Skeletal muscle tissue (tissue), 4 donors: ENCODE data around the gene PTP4A2. TPM values are rescaled to one million over a fixed set of nuclear protein-coding genes. Genes with fewer than 3 reads are reported as not detected.
"Not testable (repeated sequence)": the region's sequence is repeated elsewhere in the genome, so short reads cannot be mapped to it uniquely, and the experiment has no call there.

Experiments used
- H3K27ac ChIP-seq: one replicate; pipeline ENCODE4 v1.7.0; 2013; ENCODE audit warnings: mild to moderate bottlenecking, low read depth, low read length, inconsistent platforms
- H3K27me3 ChIP-seq, 3 donors: one replicate each; pipeline ENCODE4 v1.7.0; 2013; ENCODE audit warnings: low read length in 3 of 3; ENCODE audit not compliant: control insufficient read depth in 3 of 3, insufficient read depth in 3 of 3
- H3K36me3 ChIP-seq, 3 donors: one replicate each; pipeline ENCODE4 v1.7.0; 2013; ENCODE audit warnings: low read length in 3 of 3; ENCODE audit not compliant: control insufficient read depth in 3 of 3, insufficient read depth in 3 of 3
- H3K4me1 ChIP-seq, 3 donors: one replicate each; pipeline ENCODE4 v1.7.0; 2013; ENCODE audit warnings: low read length in 3 of 3, mild to moderate bottlenecking in 3 of 3; ENCODE audit not compliant: control insufficient read depth in 3 of 3, insufficient read depth in 3 of 3
- H3K4me3 ChIP-seq, 3 donors: one replicate each; pipeline ENCODE4 v1.7.0; 2013; ENCODE audit warnings: low read length in 3 of 3
- H3K9ac ChIP-seq, 3 donors: one replicate each; pipeline ENCODE4 v1.7.0; 2013; ENCODE audit warnings: low read length in 3 of 3, mild to moderate bottlenecking in 3 of 3, moderate library complexity in 2 of 3, low read depth in 1 of 3
- H3K9me3 ChIP-seq, 3 donors: one replicate each; pipeline ENCODE4 v1.7.0; 2013; ENCODE audit warnings: low read length in 3 of 3; ENCODE audit not compliant: control insufficient read depth in 3 of 3
- total RNA-seq: library from RNA; depleted of rRNA; stranded (reverse); fragments of >200 nt; gene quantifications from one replicate; pipeline ENCODE4 v1.2.3, GENCODE V29; 2014
- donor health status: Osteomylitis.

The PTP4A2 gene
- total RNA-seq, 1 donor from 2014 or later, result 457 TPM

- not testable (repeated sequence) for H3K27ac ChIP-seq, H3K4me3 ChIP-seq
- peaks cover 24 to 40% (median 33%) of the 10 kb centered on the region in 3 donors for H3K4me1 ChIP-seq
Measured at GRCh38 chr1:31925824-31926223, 12.3 kb downstream of the PTP4A2 start.

GRCh38 chr1:31924839-31925238 is 13.3 kb downstream of the PTP4A2 start:
- no peak overlapping the region for H3K4me3 ChIP-seq
- no peaks in the 10 kb centered on the region for H3K9me3 ChIP-seq
- peaks cover 23 to 34% (median 33%) of the 10 kb centered on the region in 3 donors for H3K4me1 ChIP-seq
- no peaks in the 10 kb centered on the region for H3K36me3 ChIP-seq
- H3K27me3 ChIP-seq, result no peaks in the 10 kb centered on the region
- H3K27ac ChIP-seq, result no peak overlapping the region
- peak overlapping the region in 1 of 3 donors; percentile 45 for H3K9ac ChIP-seq

More at GRCh38 chr1:31925824-31926223, 12.3 kb downstream of the PTP4A2 start:
- not testable (repeated sequence) for H3K36me3 ChIP-seq, H3K9me3 ChIP-seq, H3K27me3 ChIP-seq, H3K9ac ChIP-seq

- no peak overlapping the region for H3K27ac ChIP-seq
- H3K9me3 ChIP-seq, result no peaks in the 10 kb centered on the region
- H3K9ac ChIP-seq, result no peak overlapping the region
- H3K4me1 ChIP-seq, result peaks cover 23 to 31% (median 27%) of the 10 kb centered on the region in 3 donors
- H3K27me3 ChIP-seq, result no peaks in the 10 kb centered on the region
- no peak overlapping the region for H3K4me3 ChIP-seq
- H3K36me3 ChIP-seq, result no peaks in the 10 kb centered on the region
Measured at GRCh38 chr1:31923901-31924535, 14.2 kb downstream of the PTP4A2 start.

GRCh38 chr1:31920956-31921355 is 17.2 kb downstream of the PTP4A2 start:
- Histone ChIP-seq H3K9me3 (no peaks in the 10 kb centered on the region), H3K9ac (no peak overlapping the region), H3K27ac (no peak overlapping the region), H3K27me3 (no peaks in the 10 kb centered on the region), H3K36me3 (peaks cover 2 to 4% (median 3%) of the 10 kb centered on the region in 3 donors), H3K4me1 (peaks cover 15 to 16% (median 16%) of the 10 kb centered on the region in 3 donors), H3K4me3 (no peak overlapping the region)

GRCh38 chr1:31919591-31919990 is 18.6 kb downstream of the PTP4A2 start:
- Histone ChIP-seq H3K27me3 (no peaks in the 10 kb centered on the region), H3K27ac (no peak overlapping the region), H3K4me3 (no peak overlapping the region), H3K9me3 (no peaks in the 10 kb centered on the region), H3K36me3 (peaks cover 2 to 12% (median 9%) of the 10 kb centered on the region in 3 donors), H3K4me1 (peaks cover 9 to 15% (median 12%) of the 10 kb centered on the region in 3 donors), H3K9ac (no peak overlapping the region)

GRCh38 chr1:31915438-31915837 is 22.7 kb downstream of the PTP4A2 start:
- Histone ChIP-seq H3K27me3 (no peaks in the 10 kb centered on the region), H3K4me3 (no peak overlapping the region), H3K9me3 (no peaks in the 10 kb centered on the region), H3K9ac (no peak overlapping the region), H3K27ac (no peak overlapping the region), H3K36me3 (peaks cover 5 to 30% (median 22%) of the 10 kb centered on the region in 3 donors), H3K4me1 (peaks cover 7 to 11% (median 7%) of the 10 kb centered on the region in 3 donors)

GRCh38 chr1:31913968-31914367 is 24.2 kb downstream of the PTP4A2 start:
- no peaks in the 10 kb centered on the region for H3K9me3 ChIP-seq

GRCh38 chr1:31912839-31913239 is 25.3 kb downstream of the PTP4A2 start:
- Histone ChIP-seq H3K9ac (no peak overlapping the region), H3K36me3 (peaks cover 10 to 39% (median 36%) of the 10 kb centered on the region in 3 donors), H3K27ac (no peak overlapping the region), H3K4me3 (no peak overlapping the region), H3K4me1 (peaks cover 7 to 11% (median 7%) of the 10 kb centered on the region in 3 donors), H3K9me3 (no peaks in the 10 kb centered on the region), H3K27me3 (no peaks in the 10 kb centered on the region)

More at GRCh38 chr1:31913968-31914367, 24.2 kb downstream of the PTP4A2 start:
- H3K27me3 ChIP-seq, result no peaks in the 10 kb centered on the region
- no peak overlapping the region for H3K4me3 ChIP-seq
- no peak overlapping the region for H3K9ac ChIP-seq
- peaks cover 7 to 11% (median 7%) of the 10 kb centered on the region in 3 donors for H3K4me1 ChIP-seq
- H3K27ac ChIP-seq, result no peak overlapping the region
- H3K36me3 ChIP-seq, result peaks cover 5 to 37% (median 34%) of the 10 kb centered on the region in 3 donors

GRCh38 chr1:31911994-31912780 is 26.0 kb downstream of the PTP4A2 start:
- H3K27ac ChIP-seq, result no peak overlapping the region

GRCh38 chr1:31910933-31911332 is 27.2 kb downstream of the PTP4A2 start:
- H3K27me3 ChIP-seq, result no peaks in the 10 kb centered on the region
- H3K9me3 ChIP-seq, result no peaks in the 10 kb centered on the region
- peaks cover 20 to 53% (median 50%) of the 10 kb centered on the region in 3 donors for H3K36me3 ChIP-seq
- no peak overlapping the region for H3K9ac ChIP-seq
- H3K27ac ChIP-seq, result no peak overlapping the region
- H3K4me3 ChIP-seq, result no peak overlapping the region
- H3K4me1 ChIP-seq, result peaks cover 4 to 11% (median 7%) of the 10 kb centered on the region in 3 donors

More at GRCh38 chr1:31911994-31912780, 26.0 kb downstream of the PTP4A2 start:
- no peaks in the 10 kb centered on the region for H3K9me3 ChIP-seq
- no peak overlapping the region for H3K4me3 ChIP-seq
- H3K36me3 ChIP-seq, result peaks cover 12 to 42% (median 41%) of the 10 kb centered on the region in 3 donors
- H3K4me1 ChIP-seq, result peaks cover 7 to 11% (median 7%) of the 10 kb centered on the region in 3 donors
- H3K9ac ChIP-seq, result no peak overlapping the region
- H3K27me3 ChIP-seq, result no peaks in the 10 kb centered on the region
